Body of pancreas (tissue), 4 donors: ENCODE data around the gene JAML.

Experiments
- POLR2A ChIP-seq, 3 donors: fragments of 450-650 bp; IDR thresholded peaks; one replicate each; pipeline ENCODE4 v1.6.1; 2016; ENCODE audit warnings: antibody characterized with exemption in 3 of 3, mild to moderate bottlenecking in 2 of 3
- TF ChIP-seq, protein P1 (sequence below), 7 experiments: fragments of 450-650 bp in 4 of 7; fragments of 200-600 bp in 3 of 7; sonication (generic) in 3 of 7; IDR thresholded peaks; one replicate each; pipeline ENCODE4 v1.5.1; 2016 to 2019; ENCODE audit warnings: antibody characterized with exemption in 7 of 7

DNA sequence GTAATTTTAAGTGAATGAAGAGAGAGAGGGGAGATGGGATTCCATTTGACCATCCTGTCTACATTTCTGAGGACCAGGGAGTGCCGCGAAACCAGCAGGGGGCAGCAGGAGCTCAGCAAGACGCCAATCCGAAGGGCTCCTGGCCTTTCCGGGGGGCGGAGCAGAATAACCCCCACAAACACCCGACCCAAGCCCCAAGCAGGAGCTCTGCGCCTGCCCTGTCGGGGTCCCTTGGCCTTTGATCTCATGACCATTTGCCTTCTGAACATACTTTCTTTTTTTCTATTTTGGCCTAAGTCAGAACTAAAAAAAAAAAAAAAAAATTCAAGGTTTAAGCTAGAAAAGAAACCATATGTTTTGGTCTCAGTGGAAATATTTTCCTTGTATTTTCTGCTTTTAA lies 26.4 kb downstream of the JAML start:
- TF ChIP-seq, protein P1, sequence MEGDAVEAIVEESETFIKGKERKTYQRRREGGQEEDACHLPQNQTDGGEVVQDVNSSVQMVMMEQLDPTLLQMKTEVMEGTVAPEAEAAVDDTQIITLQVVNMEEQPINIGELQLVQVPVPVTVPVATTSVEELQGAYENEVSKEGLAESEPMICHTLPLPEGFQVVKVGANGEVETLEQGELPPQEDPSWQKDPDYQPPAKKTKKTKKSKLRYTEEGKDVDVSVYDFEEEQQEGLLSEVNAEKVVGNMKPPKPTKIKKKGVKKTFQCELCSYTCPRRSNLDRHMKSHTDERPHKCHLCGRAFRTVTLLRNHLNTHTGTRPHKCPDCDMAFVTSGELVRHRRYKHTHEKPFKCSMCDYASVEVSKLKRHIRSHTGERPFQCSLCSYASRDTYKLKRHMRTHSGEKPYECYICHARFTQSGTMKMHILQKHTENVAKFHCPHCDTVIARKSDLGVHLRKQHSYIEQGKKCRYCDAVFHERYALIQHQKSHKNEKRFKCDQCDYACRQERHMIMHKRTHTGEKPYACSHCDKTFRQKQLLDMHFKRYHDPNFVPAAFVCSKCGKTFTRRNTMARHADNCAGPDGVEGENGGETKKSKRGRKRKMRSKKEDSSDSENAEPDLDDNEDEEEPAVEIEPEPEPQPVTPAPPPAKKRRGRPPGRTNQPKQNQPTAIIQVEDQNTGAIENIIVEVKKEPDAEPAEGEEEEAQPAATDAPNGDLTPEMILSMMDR (IDR thresholded peaks at IDR 0.05), result peak; percentile 67 to 92 (median 86)
- no peak for TF ChIP-seq POLR2A (IDR thresholded peaks at IDR 0.05)
